HG02623 (cell line): Measurements from ENCODE around the gene TMTC2.

ENCODE experiments used
- ATAC-seq: cut with Tn5 transposase; IDR thresholded peaks from one replicate; pipeline ENCODE4 v1.9.1; 2021; ENCODE audit warnings: moderate library complexity; ENCODE audit not compliant: unreplicated experiment

The TMTC2 gene

GRCh38 chr12:82937151-82937550, 250.4 kb downstream of the TMTC2 start:
- no peak for ATAC-seq

GRCh38 chr12:82942521-82942920, 255.8 kb downstream of the TMTC2 start:
- no peak for ATAC-seq

- no peak for ATAC-seq
These were observed 256.3 kb downstream of the TMTC2 start for GRCh38 chr12:82942991-82943401.

- no peak for ATAC-seq
These were observed 261.8 kb downstream of the TMTC2 start for GRCh38 chr12:82948491-82948890.

- no peak for ATAC-seq
These were observed 263.6 kb downstream of the TMTC2 start for GRCh38 chr12:82950356-82950755.

GRCh38 chr12:82952946-82953345, 266.2 kb downstream of the TMTC2 start:
- ATAC-seq = no peak

GRCh38 chr12:82953397-82953796, 266.7 kb downstream of the TMTC2 start:
- ATAC-seq = no peak

GRCh38 chr12:82954064-82954463, 267.4 kb downstream of the TMTC2 start:
- ATAC-seq = no peak

GRCh38 chr12:82954572-82954971, 267.9 kb downstream of the TMTC2 start:
- ATAC-seq = no peak

GRCh38 chr12:82955043-82955442, 268.3 kb downstream of the TMTC2 start:
- ATAC-seq = no peak

GRCh38 chr12:82958966-82959365, 272.3 kb downstream of the TMTC2 start:
- no peak for ATAC-seq

GRCh38 chr12:82959821-82960220, 273.1 kb downstream of the TMTC2 start:
- no peak for ATAC-seq

GRCh38 chr12:82961835-82962234, 275.1 kb downstream of the TMTC2 start:
- ATAC-seq = no peak

GRCh38 chr12:82963956-82964355, 277.2 kb downstream of the TMTC2 start:
- no peak for ATAC-seq

GRCh38 chr12:82964446-82964845, 277.7 kb downstream of the TMTC2 start:
- ATAC-seq = no peak

- no peak for ATAC-seq
These were observed 279.4 kb downstream of the TMTC2 start for GRCh38 chr12:82966001-82966559.

GRCh38 chr12:82968631-82969367, 282.1 kb downstream of the TMTC2 start:
- ATAC-seq = no peak

GRCh38 chr12:82970614-82971013, 283.9 kb downstream of the TMTC2 start:
- ATAC-seq = no peak

GRCh38 chr12:82971584-82971983, 284.9 kb downstream of the TMTC2 start:
- ATAC-seq = no peak

- ATAC-seq = no peak
These were observed 285.9 kb downstream of the TMTC2 start for GRCh38 chr12:82972624-82973023.

GRCh38 chr12:82973592-82973991, 286.9 kb downstream of the TMTC2 start:
- no peak for ATAC-seq

GRCh38 chr12:82981150-82981549, 294.4 kb downstream of the TMTC2 start:
- no peak for ATAC-seq

- ATAC-seq = no peak
These were observed 307.4 kb downstream of the TMTC2 start for GRCh38 chr12:82994117-82994516.
